ENCODE measurements around the gene SUCLG2.

The SUCLG2 gene, protein sequence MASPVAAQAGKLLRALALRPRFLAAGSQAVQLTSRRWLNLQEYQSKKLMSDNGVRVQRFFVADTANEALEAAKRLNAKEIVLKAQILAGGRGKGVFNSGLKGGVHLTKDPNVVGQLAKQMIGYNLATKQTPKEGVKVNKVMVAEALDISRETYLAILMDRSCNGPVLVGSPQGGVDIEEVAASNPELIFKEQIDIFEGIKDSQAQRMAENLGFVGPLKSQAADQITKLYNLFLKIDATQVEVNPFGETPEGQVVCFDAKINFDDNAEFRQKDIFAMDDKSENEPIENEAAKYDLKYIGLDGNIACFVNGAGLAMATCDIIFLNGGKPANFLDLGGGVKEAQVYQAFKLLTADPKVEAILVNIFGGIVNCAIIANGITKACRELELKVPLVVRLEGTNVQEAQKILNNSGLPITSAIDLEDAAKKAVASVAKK

DNA sequence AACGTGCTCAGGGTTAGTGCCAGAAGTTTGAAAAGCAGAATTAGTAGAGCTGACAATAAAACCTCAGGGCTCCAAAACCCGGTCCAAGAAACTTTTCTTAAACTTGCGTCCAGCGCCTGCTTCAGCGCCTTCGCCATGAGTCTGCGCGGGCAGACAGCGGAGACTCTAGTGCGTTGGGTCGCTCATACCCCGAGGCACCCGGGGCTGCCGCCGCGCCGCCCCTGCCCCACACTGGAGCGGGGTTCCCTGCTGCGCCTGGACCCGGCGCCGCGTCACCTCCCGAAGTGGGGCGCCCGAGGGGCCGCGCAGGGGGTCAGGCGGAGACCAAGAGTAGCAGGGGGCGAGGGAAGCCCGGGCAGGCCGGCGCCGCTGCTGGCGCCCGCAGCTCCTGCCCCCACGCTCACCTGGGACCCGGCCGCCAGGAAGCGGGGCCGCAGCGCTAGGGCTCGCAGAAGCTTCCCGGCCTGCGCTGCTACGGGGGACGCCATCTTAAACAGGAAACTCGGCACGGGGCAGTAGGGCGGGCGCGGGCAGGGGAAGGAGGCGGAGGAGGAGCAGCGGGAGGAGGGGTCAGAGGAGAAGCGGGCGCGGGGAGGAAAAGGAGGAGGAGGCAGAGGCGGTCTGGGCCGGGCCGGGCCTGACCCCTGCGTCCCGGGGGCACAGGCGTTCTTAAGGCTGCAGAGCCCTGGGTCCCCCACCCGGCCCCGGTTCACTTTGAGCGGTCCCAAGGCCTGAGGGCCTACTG, at the start of gene SUCLG2:
Gene SUCLG2, minus strand, starts transcription at position 514 of the 745 bp plus-strand sequence. Its CDS starts 26 bp downstream, at position 488.
- DNase-seq = peak; percentile 75

DNA sequence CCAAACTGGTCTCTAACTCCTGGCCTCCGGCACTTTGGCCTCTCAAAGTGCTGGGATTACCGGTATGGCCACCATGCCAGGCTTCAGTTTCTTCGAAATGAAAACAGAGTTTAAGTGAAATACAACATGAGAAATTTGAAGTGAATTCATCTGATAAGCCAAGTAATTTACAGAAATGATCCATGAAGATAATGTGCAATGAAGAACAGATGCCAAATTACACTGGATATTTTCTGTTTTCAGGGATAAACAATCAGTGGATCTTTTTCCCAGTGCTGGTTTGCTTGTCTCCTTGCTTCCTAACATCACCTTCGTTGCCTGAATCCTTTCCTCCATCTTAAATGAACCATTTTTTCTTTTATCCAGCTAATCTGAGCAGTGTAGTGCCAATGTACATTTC, 46.2 kb upstream of the SUCLG2 start:
- no peak for DNase-seq

DNA sequence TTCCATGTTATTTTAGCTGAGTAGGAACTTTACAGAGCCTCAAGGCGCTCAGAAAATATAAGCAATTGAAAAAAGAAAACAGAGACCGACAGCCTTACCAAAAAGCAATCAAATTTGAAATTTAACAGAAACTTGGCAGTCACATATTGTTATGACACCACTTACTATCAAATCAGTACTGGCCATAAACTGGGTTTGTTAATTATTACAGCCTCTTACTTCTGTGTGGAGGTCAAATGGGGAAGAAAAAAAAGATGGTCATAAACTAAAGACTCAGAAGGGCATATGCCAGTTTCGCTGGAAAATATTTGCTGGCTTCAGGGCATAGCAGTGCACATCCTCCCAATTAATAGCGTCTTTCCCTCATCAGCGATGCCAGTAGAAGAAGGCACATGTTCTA, 45.5 kb upstream of the SUCLG2 start:
- no peak for DNase-seq

DNA sequence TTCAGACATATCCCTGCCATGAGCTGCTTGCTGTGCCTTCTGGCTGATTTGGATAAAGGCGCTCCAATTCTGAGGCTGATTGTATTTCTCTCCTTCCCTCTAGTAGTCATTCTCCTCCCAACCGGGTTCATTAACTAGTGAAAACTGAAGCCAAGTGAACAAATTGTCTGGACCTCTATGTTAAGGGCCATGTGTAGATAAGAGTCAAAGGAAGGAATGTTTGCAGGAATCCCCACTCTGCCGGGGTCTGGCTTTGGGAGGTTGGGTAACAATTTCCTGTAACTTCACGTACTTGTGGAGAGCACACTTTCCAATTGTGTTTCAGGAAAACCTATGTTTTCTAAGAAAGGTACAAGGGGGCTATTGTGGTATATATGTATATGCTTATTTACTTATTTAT, 38.2 kb upstream of the SUCLG2 start:
- no peak for DNase-seq

DNA sequence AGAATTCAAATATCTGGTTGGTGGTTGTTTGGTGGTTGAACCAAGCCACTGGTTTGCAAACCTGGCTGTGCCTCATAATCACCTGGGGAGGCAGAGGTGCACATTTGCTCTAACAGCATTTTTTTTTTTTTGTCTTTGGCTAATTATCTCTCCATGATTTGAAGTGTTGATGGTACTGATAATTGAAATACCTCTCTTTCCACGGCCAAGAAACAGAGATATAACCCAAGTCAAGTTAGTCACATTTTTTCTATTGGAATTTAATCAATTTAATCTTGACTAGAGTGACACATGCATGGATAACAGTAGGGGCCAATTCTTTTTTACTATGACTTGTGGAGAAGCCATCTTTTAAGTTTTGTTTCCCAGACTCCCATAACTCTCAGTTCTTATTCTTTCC, 37.5 kb upstream of the SUCLG2 start:
- DNase-seq = no peak

DNA sequence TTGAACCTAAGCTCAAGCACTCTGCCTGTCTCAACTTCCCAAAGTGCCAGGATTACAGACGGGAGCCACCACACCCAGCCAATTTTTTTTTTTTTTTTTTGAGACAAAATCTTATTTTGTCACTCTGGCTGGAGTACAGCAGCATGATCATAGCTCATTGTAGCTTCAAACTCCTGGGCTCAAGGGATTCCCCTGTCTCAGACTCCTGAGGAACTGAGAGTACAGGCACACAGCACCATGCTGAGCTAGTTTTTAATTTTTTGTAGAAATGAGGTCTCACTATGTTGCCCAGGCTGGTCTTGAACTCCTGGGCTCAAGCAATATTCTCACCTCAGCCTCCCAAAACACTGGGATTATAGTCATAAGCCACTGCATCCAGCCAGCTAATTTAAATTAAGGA, 36.8 kb upstream of the SUCLG2 start:
- no peak for DNase-seq

DNA sequence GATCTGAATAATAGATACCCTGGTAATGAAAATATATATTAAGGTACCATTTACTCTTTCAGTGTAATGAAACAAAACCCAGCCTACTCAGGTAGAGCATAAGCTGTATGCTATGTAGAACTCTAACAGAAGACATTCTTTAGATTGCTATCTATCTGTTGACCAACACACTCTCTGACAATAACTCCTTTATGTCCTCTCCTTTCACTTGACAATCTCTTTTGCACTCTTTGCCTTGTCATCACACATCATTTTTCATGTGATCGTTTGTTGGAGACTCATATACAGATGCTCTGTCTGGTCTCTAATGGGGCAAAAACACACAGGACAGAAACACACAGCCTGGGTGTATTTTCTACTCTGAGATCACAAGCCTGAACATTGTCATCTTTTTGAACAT, 35.4 kb upstream of the SUCLG2 start:
- no peak for DNase-seq

DNA sequence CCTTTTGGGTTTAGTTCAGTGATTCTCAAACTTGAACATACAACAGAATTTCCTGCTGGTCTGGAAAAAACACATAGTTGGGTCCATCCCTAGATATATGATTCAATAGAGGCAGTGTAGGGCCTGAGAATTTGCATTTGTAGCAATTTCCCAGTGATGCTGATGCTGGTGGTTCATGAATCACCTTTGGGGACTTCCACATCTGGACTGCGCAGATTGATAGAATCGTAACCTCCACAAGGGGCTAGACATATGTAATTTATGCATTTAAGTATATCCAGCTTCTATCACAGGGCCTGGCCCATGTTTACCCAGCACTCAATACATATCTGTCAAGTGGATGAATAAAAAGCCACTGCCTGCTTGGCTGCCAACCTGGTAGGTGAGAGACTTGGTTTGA, 33.8 kb upstream of the SUCLG2 start:
- DNase-seq = no peak

DNA sequence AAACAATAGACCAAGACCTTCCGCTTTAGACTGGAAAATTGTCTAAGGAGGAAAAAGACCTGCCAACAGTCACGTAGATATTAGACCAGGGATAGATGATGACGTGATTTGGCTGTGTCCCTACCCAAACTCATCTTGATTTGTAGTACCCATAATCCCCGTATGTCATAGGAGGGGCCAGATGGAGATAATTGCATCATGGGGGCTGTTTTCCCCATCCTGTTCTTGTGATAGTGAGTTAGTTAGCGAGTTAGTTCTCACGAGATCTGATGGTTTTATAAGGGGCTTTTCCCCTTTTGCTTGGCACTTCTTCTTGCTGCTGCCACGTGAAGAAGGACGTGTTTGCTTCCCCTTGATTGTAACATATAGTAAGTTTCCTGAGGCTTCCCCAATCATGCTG, 31.7 kb upstream of the SUCLG2 start:
- no peak for DNase-seq

DNA sequence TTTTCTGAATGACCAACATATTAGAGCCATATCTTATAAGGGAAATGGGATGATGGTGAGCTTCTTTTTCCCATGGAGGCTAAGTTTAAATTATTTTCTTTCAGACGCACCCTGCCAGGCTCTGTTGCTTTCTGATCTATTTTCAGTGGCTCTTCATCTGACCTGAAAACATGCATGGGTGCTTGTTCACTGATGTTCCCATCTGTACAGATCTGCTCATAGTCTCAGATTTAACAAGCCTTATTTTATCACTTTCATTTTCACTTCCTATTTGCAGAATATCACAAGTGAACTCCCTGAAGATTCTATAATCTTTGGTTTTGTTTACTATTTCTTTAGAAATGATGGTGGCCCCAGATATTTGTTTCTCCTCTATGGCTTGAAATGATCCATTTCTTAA, 31.1 kb upstream of the SUCLG2 start:
- no peak for DNase-seq

DNA sequence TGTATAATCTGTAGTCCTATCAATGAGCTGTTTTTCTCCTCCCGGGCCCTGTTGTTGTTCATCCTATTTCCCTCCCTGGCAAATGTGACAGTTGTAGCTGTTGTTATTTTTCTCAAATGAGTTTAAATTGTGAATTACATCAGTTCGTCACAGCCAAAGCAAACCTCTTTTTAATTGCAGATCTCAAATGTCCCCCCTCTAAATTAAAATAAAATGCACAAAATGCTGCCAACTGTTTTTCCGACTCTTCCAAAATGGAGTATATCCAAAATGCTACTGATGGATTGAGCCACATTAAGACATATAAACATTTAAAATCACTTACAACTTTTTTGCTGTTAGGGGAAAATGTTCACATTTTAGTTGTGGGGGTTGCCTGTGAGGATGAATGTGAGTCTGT, 29.8 kb upstream of the SUCLG2 start:
- DNase-seq = no peak

DNA sequence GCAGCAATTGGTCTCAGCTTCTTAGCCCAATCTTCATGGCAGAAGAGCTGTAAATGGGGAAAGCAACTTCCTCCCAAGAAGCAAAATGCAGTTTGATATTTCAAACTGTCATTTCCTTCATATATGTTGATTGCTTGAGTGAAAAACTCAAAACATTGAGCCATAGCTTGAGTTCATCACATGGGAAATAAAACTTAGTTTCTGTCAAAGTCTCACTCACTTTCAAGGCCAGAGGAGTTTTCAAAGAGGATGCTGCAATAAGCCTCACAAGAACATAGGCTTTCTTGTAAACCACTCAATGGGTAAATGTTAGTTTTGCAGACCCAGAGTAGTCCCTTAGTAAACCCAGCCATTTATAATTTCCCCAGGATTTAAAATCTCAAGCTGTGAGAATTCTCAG, 29.1 kb upstream of the SUCLG2 start:
- no peak for DNase-seq

DNA sequence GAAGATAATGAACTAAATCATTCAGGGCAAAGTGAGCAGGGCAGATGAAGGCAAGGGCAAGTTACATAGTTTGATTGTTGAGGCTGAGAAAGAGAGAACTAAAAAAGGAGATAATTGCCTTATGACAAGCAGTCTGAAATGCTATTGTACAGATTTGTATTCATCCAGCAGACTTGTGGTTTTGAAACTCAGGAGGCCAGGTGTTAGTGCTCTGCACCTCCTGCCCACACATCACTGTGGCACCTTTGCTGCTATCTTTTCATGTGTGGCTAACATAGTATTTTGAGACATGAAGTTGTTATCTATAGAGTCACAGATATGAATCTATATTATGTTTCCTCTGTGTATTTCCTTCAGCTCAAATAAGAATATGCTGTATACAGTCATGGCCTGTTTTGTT, 24.3 kb upstream of the SUCLG2 start:
- DNase-seq = no peak

DNA sequence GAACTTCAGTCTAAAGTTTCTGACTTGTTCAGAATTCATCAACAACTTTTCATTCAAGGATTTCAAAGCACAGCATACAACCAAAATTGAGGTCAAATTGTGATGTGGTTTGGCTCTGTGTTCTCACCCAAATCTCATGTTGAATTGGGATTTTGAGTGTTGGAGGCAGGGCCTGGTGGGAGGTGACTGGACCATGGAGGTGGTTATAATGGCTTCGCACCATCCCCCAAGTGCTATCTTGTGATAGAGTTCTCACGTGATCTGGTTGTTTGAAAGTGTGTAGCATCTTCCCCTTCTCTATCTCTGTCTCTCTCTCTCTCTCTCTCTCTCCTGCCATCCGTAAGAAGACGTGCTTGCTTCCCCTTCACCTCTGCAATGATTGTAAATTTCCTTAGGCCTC, 19.6 kb upstream of the SUCLG2 start:
- DNase-seq = no peak

DNA sequence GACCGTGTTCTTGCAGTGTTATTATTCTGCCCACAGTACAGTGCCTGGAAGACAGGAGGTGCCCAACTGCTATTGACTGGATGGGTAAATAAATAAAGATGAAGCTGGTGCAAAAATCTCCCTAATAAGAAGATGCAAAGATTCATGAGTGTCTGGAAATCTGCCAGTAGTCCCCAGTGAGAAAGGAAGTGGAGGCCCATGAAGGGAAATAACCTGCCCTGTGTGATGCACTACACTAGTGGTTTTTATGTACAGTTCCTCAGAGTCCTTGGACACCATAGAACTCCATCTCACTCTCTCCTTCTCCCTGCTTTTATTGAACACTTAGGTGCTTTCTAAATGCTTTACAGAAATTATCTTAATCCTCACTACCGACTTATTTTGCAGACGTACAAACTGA, 8.3 kb upstream of the SUCLG2 start:
- no peak for DNase-seq

DNA sequence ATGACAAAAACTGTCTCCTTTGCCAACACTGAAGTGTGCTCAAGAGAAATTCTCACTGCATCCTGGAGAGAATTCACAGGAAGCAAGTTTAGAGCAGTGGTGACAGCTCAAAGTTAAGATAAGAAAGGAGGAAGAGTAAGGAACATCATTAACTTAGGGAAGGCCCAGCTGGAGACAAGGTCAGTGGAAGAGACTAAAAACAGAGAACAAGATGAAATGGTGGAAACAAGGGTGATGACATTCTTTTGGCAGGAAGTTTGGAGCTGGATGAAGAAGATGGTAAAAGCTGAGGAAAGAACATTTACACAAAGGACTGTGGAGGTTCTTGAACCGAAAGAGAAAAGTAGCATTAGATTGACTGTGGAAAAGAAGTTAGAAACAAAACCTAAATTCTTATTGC, 6.7 kb upstream of the SUCLG2 start:
- no peak for DNase-seq

DNA sequence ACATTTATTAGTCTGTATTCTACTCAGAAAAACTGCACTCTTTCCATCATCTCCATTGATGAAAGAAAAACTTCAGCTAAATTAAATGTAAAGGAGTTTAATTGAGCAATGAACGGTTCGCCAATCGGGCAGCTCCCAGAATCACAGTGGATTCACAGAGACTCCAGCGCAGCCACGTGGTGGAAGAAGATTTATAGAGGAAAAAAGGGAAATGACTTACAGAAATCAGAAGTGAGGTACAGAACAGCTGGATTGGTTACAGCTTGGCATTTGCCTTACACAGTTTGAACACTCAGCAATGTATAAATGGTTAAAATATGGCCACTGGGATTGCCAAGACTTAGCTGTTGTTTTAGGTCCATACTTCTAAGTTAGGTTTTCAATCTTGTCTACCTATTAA, 2.8 kb upstream of the SUCLG2 start:
- DNase-seq = no peak

DNA sequence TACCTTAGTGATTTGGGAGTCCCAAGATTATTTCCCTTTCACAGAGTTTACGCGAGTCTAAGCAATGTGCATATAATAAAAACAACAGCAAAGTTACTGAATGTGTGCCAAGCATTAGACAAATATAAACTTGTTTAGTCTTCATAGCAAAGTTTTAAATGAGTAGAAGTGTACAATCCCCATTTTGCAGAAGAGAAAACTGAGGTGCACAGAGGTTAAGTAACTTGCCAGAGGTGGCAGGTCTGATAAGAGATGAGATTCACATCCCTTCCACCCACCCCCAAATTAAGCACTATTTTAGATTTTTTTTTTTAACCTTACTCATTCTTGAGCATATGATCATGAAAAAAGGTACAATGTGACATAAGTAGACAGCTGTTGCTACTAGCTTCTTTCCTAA, 2.2 kb upstream of the SUCLG2 start:
- DNase-seq = no peak

DNA sequence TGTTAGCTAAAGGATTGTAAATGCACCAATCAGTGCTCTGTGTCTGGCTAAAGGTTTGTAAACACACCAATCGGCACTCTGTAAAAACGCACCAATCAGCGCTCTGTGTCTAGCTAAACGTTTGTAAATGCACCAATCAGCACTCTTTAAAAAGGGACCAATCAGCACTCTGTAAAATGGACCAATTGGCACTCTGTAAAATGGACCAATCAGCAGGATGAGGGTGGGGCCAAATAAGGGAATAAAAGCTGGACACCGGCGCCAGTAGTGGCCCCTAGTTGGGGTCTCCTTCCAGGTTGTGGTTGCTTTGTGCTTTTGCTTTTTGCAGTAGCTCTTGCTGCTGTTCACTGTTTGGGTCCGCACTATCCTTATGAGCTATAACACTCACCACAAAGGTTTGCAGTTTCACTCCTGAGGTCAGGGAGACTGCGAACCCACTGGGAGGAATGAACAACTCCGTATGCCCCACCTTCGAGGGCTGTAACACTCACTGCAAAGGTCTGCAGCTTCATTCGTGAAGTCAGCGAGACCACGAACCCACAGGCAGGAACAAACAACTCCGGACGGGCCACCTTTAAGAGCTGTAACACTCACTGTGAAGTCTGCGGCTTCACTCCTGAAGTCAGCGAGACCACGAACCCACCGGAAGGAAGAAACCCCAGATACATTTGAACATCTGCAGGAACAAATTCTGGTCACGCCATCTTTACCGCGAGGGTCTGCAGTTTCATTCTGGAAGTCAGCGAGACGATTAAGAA, 1.1 kb upstream of the SUCLG2 start:
- peak; percentile 59 for DNase-seq

DNA sequence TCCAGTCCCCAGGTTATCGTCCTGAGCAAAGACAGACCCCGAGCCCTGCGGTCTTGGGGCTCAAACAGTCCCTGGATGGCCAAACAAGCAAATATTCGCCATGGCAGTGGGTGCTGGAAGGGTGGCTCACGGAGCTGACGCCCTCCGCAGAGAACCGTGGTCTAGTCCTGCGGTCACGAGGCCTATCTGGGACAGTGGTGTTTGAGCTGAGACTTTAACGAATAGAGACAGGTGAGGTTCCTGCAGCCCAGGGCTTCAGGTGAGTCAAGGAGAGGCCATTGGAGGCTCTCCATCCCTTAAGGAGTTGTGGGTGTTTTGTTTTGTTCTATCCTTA, 399 bp upstream of the SUCLG2 start:
- DNase-seq = no peak

DNA sequence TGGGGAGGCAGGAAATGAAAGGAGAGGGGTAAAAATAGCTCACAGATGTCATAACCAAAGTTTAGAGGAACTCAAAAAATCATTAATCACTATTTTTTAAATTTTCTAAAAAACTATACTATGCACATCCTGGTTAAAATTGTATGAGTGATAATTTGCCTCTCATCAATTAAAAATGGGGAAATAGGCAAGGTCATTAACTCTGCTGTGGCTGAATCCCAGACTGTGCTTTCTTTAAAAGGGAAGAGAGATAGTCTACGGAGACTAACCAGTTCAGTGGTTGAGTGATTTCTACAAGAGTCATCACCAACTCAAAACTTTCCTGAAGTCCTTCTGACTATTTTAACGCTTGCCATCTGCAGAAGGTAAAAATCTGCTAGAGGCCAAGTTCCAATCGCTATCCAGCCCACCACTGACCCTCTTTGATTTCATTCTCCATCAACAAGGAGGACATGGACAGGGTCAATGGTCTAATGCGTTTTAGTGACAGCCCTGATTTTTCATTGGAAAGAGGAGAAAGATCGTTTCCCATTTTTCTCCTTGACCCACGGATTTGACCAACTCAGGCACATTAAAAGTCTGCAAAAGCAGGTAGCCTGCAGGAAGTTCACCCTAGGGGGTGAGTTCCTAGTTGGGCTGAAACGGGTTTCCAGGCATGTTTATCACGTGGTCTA, 850 bp downstream of the SUCLG2 start:
- DNase-seq = no peak

DNA sequence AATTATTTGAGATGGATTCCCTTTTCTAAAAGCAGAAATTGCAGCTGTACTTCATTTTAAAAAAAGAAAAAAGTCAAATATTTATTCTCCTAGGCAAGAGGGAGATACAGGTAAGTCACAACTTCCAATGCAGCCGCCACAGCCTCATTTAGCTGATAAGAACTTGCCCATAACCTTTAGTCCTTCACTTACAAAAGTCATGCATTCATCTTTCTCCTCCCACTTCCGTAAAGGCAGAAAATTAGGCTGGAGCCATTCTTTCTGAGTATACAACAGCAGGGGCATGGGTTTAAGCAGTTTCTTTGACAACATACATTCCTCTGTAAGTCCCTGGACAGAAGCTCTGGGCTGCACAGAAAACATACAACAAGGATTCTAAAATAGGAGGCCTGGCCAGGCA, 4.3 kb downstream of the SUCLG2 start:
- DNase-seq = no peak

DNA sequence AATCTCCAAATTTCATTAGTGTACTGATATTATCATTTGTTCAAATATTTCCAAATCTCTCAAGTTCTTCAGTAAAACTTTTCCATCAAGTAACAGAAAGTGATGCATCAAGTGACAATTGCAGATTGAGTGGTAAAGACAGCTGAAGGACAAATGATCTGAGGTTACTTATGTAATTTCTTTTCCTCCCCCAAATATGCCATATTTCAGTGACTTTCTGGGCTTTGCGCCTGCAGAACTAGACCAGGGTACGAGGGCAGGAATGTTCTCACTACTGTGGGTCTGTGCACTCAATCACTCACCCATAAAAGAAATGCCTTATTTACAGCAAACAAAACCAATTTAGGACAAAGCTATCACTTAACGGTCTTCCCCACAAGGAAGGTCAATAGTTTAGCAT, 4.7 kb downstream of the SUCLG2 start:
- no peak for DNase-seq

Measured in activated CD4-positive, alpha-beta T cell treated with anti-CD3 and anti-CD28 coated beads, Interleukin-2, amount 50 U/mL, for 1 hour (primary cell).